NT2/D1 (cell line): ENCODE data around the gene LDLRAD4.

Experiments
- SUZ12 ChIP-seq: IDR thresholded peaks from 2 replicates; pipeline ENCODE4 v1.6.1; 2011; ENCODE audit not compliant: insufficient read length, insufficient read depth; ENCODE audit errors: extremely low read depth
- YY1 ChIP-seq: IDR thresholded peaks from 2 replicates; pipeline ENCODE4 v1.6.1; 2011; ENCODE audit not compliant: insufficient read length, insufficient read depth
- ZNF274 ChIP-seq: IDR thresholded peaks from 2 replicates; pipeline ENCODE4 v1.6.1; 2011; ENCODE audit warnings: mild to moderate bottlenecking, low read depth, low read length

- TF ChIP-seq SUZ12: no peak
- no peak for TF ChIP-seq YY1
- TF ChIP-seq ZNF274: no peak
Measured at GRCh38 chr18:13185675-13186198, 32.8 kb upstream of the LDLRAD4 start.
